Keratinocyte (primary cell): ENCODE results near the gene SCAANT1.

Source experiments
- EZH2 ChIP-seq: IDR thresholded peaks from one replicate; pipeline ENCODE4 v1.6.1; 2012; ENCODE audit warnings: inconsistent platforms, mild to moderate bottlenecking, low read length, moderate library complexity
- TF ChIP-seq, protein P1 (sequence below), 3 experiments: IDR thresholded peaks in 1 of 3; conservative IDR thresholded peaks in 1 of 3; optimal IDR thresholded peaks in 1 of 3; 2 replicates in 2 of 3; 3 replicates in 1 of 3; pipeline versions ENCODE3 to v1.5.1; 2011; ENCODE audit warnings: low read length in 3 of 3, mild to moderate bottlenecking in 3 of 3, moderate library complexity in 2 of 3, control low read depth in 1 of 3, inconsistent platforms in 1 of 3; ENCODE audit not compliant: insufficient read depth in 2 of 3; ENCODE audit errors: extremely low read depth in 1 of 3

DNA sequence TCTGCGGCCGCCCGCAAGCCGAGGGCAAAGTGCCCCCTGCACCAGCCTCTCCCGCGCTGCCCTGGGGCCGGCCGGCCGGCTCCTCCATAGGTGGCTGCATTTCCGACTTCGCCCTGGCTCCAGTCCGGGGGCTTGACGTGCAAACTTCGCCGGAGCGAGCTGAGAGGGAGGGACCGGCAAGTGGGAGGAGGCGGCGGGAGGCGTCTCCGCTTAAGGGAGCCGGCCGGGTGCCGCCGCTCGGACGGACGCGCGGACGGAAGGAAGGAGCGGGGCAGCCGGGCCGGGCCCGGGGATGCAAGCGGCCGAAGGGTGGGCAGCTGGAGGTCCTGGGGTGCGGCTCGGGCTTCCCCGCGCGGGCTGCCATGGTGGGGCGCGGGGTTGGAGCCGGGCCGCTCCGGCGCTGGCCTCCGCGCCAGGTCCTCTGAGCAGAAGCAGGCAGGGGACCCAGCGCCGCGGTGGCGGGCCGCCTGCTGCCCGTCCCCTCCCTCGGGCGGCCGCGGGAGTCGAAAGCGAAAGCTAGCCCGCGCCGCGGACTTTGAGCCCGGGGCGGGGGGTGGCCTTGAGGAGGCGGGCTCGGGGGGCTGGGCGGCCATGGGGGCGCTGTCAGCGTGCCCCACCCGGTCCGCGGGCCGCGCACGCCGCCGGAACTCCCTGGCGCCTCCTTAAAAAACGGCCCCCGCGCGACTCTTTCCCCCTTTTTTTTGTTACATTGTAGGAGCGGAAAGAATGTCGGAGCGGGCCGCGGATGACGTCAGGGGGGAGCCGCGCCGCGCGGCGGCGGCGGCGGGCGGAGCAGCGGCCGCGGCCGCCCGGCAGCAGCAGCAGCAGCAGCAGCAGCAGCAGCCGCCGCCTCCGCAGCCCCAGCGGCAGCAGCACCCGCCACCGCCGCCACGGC, at the start of gene SCAANT1:
- TF ChIP-seq, protein P1, sequence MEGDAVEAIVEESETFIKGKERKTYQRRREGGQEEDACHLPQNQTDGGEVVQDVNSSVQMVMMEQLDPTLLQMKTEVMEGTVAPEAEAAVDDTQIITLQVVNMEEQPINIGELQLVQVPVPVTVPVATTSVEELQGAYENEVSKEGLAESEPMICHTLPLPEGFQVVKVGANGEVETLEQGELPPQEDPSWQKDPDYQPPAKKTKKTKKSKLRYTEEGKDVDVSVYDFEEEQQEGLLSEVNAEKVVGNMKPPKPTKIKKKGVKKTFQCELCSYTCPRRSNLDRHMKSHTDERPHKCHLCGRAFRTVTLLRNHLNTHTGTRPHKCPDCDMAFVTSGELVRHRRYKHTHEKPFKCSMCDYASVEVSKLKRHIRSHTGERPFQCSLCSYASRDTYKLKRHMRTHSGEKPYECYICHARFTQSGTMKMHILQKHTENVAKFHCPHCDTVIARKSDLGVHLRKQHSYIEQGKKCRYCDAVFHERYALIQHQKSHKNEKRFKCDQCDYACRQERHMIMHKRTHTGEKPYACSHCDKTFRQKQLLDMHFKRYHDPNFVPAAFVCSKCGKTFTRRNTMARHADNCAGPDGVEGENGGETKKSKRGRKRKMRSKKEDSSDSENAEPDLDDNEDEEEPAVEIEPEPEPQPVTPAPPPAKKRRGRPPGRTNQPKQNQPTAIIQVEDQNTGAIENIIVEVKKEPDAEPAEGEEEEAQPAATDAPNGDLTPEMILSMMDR (optimal IDR thresholded peaks at IDR 0.05 in 1 of 3, IDR thresholded peaks at IDR 0.05 in 1 of 3, conservative IDR thresholded peaks at IDR 0.05 in 1 of 3; ENCODE audit: extremely low read depth in 1 of 3, insufficient read depth in 2 of 3, low read length in 3 of 3): no peak
- TF ChIP-seq EZH2: no peak
